Progenitor cell of endocrine pancreas (in vitro differentiated cells): ENCODE measurements around the gene UGT1A5. TPM values are rescaled to one million over a fixed set of nuclear protein-coding genes. Genes with fewer than 3 reads are reported as not detected.

Experiments used
- DNase-seq: peaks from one replicate; pipeline ENCODE4 v3.0.0; 2021; ENCODE audit warnings: low spot score; ENCODE audit not compliant: unreplicated experiment
- H3K27ac Mint-ChIP-seq: 2 replicates; pipeline ENCODE4 v1.8.0; 2021; ENCODE audit warnings: mild to moderate bottlenecking, moderate library complexity, mixed read lengths
- H3K27me3 Mint-ChIP-seq: 2 replicates; pipeline ENCODE4 v1.8.0; 2021; ENCODE audit warnings: mixed read lengths
- H3K36me3 Mint-ChIP-seq: 2 replicates; pipeline ENCODE4 v1.8.0; 2022; ENCODE audit warnings: mixed read lengths; ENCODE audit not compliant: insufficient read depth
- H3K4me1 Mint-ChIP-seq: 2 replicates; pipeline ENCODE4 v1.8.0; 2021; ENCODE audit warnings: low read depth, mixed read lengths
- H3K4me3 Mint-ChIP-seq: 2 replicates; pipeline ENCODE4 v1.8.0; 2021; ENCODE audit warnings: low read depth, mild to moderate bottlenecking, moderate library complexity, mixed read lengths
- H3K9me3 Mint-ChIP-seq: 2 replicates; pipeline ENCODE4 v1.8.0; 2021; ENCODE audit warnings: low read depth, mixed read lengths
- total RNA-seq: library from RNA; stranded (reverse); gene quantifications from 2 replicates; pipeline ENCODE4 v1.2.1, GENCODE V29; 2021
- TF ChIP-seq, protein P1 (sequence below): fragments of 200-600 bp; sonication (generic); IDR thresholded peaks from one replicate; pipeline ENCODE4 v1.5.0; 2021; ENCODE audit warnings: antibody characterized with exemption, mild to moderate bottlenecking; ENCODE audit not compliant: unreplicated experiment

UGT1A5 gene
- total RNA-seq, 1 donor from 2014 or later, result not detected

DNA sequence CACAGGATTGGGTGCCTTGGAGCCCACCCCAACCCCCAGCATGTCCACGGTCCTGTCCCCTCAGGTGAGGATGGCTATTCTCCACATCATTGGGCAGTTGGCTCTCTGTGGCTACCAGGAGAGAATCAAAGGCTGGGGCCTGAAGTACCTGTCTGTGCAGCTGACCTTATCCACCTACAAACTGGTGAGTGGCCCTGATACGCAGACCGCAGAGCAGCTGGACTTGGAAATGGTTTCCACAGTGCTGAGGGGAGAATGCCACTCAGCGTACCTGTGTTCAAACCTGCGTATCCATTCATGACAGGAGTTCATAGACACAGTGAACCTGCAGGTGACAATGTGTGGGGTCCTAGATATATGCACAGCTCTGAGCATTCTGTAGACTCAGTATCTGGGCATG, 87.0 kb downstream of the UGT1A5 start:
- peaks cover 5% of the 10 kb centered on the region for H3K9me3 Mint-ChIP-seq
- TF ChIP-seq, protein P1, sequence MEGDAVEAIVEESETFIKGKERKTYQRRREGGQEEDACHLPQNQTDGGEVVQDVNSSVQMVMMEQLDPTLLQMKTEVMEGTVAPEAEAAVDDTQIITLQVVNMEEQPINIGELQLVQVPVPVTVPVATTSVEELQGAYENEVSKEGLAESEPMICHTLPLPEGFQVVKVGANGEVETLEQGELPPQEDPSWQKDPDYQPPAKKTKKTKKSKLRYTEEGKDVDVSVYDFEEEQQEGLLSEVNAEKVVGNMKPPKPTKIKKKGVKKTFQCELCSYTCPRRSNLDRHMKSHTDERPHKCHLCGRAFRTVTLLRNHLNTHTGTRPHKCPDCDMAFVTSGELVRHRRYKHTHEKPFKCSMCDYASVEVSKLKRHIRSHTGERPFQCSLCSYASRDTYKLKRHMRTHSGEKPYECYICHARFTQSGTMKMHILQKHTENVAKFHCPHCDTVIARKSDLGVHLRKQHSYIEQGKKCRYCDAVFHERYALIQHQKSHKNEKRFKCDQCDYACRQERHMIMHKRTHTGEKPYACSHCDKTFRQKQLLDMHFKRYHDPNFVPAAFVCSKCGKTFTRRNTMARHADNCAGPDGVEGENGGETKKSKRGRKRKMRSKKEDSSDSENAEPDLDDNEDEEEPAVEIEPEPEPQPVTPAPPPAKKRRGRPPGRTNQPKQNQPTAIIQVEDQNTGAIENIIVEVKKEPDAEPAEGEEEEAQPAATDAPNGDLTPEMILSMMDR, result no peak
- H3K36me3 Mint-ChIP-seq, result no peaks in the 10 kb centered on the region
- no peaks in the 10 kb centered on the region for H3K4me1 Mint-ChIP-seq
- DNase-seq, result no peak
- no peak overlapping the region for H3K27ac Mint-ChIP-seq
- peaks cover 17% of the 10 kb centered on the region for H3K27me3 Mint-ChIP-seq
- H3K4me3 Mint-ChIP-seq, result no peak overlapping the region

DNA sequence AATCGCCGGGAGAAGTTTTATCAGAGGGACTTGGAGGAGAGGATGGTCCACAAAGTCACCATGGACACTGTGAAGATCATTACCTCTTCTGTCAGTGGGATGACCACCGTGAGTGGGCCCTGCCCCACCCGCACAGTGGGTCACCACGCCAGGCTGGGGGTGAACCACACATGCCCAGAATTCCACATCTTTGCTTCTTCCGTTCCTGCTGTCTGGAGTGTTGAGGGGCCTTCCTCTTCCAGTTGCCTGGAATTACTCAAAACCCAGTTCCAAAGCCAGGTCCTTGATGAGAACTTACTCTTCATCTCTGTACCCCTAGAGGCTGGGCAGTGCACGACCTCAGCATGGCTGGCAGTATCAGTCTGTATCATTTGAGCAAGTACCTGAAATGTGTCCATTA, 87.5 kb downstream of the UGT1A5 start:
- Mint-ChIP-seq H3K36me3 (no peaks in the 10 kb centered on the region), H3K9me3 (peaks cover 5% of the 10 kb centered on the region), H3K4me3 (no peak overlapping the region), H3K27me3 (peaks cover 22% of the 10 kb centered on the region), H3K27ac (no peak overlapping the region), H3K4me1 (no peaks in the 10 kb centered on the region)
- TF ChIP-seq, protein P1, result no peak
- peak; percentile 5 for DNase-seq

DNA sequence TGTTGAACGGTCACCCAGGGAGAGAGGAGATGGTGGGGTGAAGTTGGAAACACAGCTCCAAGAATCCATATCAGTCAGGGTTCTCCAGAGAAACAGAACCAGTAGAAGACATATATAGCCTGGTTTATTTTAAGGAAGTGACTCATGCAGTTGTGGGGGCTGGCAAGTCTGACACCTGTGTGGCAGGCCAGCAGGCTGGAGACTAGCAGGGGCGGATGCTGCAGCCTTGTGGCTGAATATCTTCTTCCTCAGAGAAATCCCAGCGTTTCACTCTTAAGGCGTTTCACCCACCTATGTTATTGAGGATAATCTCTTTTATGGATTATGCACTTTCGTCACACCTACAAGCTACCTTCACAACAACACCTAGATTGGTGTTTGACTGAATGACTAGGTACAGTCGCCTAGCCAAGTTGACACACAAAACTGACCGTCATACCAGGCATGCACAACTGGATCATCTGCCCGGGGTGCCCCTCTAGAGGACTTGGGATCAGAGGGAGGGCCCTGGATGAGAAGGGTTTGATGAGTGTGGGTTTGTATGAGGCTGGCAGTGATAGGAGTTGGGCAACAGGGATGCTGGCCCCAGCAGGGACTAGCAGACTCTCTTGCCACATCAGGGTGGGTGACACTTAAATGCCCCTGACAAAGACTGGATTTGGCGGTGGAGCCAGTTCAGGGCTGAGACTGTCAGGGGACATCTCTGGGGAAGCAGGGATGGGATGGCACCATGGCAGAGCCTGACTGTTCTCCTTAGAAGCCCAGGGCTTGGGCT, 88.8 kb downstream of the UGT1A5 start:
- peaks cover 26% of the 10 kb centered on the region for H3K27me3 Mint-ChIP-seq
- TF ChIP-seq, protein P1, result no peak
- H3K9me3 Mint-ChIP-seq, result peaks cover 5% of the 10 kb centered on the region

DNA sequence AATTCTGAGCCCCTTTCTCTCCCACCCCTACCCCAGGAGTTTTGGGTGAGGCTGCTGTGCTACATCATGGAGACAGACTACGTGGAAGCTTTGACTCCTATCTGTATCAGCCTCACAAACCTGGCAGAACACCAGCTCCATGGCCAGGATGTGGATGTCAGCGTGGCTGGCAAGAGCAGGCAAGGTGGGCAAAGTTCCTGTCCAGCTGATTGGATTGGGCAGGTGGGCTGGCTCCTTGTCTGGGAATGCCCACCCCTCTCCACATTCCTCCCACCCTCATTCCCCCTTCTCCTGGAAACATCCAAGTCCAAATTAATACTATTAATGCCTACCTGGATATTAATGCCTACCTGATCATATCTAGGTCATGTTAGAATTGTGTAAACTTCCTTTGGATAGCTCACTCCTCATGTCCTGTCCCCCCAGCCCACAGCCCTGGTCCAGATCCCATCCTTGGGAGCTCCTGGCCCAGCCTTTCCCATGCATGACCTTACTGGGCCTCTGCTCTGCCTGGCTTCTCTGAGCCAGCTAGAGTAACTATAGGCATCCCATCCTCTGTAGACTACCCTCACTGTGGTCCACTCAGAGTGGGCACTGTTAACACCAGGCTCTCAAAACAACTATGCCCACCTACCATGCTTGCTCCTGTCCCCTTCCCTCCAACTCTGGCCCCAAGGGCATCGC, 89.6 kb downstream of the UGT1A5 start:
- H3K27ac Mint-ChIP-seq, result no peak overlapping the region
- no peaks in the 10 kb centered on the region for H3K4me1 Mint-ChIP-seq
- no peak overlapping the region for H3K4me3 Mint-ChIP-seq
- H3K36me3 Mint-ChIP-seq, result no peaks in the 10 kb centered on the region
- TF ChIP-seq, protein P1, result no peak
- peaks cover 5% of the 10 kb centered on the region for H3K9me3 Mint-ChIP-seq
- no peak for DNase-seq
- H3K27me3 Mint-ChIP-seq, result peaks cover 26% of the 10 kb centered on the region

More for the DNA sequence above, 88.8 kb downstream of the UGT1A5 start:
- DNase-seq, result no peak
- Mint-ChIP-seq H3K27ac (no peak overlapping the region), H3K36me3 (no peaks in the 10 kb centered on the region), H3K4me1 (no peaks in the 10 kb centered on the region), H3K4me3 (no peak overlapping the region)

DNA sequence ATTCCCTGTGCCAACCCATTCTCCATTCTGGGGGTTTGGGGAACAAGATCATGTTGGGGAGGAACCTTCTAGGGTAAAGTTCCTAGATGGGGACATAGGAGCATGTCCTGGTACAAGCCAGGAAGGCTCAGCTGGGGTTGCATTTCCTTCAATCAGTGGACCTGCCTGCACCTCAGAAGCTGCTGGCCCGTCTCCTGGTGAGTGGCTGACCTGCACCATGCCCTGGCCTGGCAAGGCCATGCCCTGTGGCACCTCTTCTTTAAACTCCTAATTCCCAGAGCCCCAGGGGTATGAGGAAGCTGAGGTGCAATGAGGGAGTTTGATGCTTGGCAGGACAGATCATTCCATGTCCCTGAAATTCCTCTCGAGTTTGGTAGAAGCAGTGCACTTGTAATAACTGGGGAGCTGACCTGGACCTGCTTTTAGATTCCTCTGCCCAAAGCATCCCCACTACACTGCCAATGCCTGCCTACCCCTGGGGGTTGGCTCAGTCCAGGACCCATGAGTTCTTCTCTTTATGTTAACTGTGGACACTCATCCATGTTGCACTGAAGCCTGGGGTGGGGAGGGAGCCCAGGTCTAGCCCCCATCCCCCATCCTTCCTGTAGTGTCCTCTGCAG, 90.7 kb downstream of the UGT1A5 start:
- H3K27me3 Mint-ChIP-seq, result peaks cover 26% of the 10 kb centered on the region
- DNase-seq, result peak; percentile 6
- no peak overlapping the region for H3K4me3 Mint-ChIP-seq
- no peaks in the 10 kb centered on the region for H3K36me3 Mint-ChIP-seq
- no peaks in the 10 kb centered on the region for H3K4me1 Mint-ChIP-seq
- H3K27ac Mint-ChIP-seq, result no peak overlapping the region
- H3K9me3 Mint-ChIP-seq, result peaks cover 5% of the 10 kb centered on the region
- TF ChIP-seq, protein P1, result no peak
